Measurements from ENCODE around the gene ROBO4. TPM values are rescaled to one million over a fixed set of nuclear protein-coding genes. Genes with fewer than 3 reads are reported as not detected.

The ROBO4 gene
- total and polyA plus RNA-seq, 9 of the 15 experiments (the other 6 are each of a cell fraction or from before 2014, with no cell fraction given): not detected

GRCh38 chr11:124865902-124866851 lies 31.5 kb downstream of the ROBO4 start (continued):
- TF ChIP-seq THRAP3 (IDR thresholded peaks at IDR 0.05; ENCODE audit: borderline replicate concordance) (no peak), KDM4B (IDR thresholded peaks at IDR 0.05; ENCODE audit: borderline replicate concordance in 2 of 2, low read depth in 1 of 2) (no peak), NFE2 (IDR thresholded peaks at IDR 0.05; ENCODE audit: low read depth) (no peak), CXXC5 (CRISPR knock-in tag; IDR thresholded peaks at IDR 0.05) (peak; percentile 47; the same call in 1 of the 2 replicates), NFE2L1 (tag; IDR thresholded peaks at IDR 0.05; ENCODE audit: borderline replicate concordance, low read depth) (no peak), CREB3 (tag; conservative IDR thresholded peaks at IDR 0.05; ENCODE audit: low read depth) (no peak), POLR2AphosphoS2 (IDR thresholded peaks at IDR 0.05; ENCODE audit: low read length) (no peak), SMC3 (conservative IDR thresholded peaks at IDR 0.05; ENCODE audit: insufficient read depth, low read depth, low read length) (peak; percentile 42; the same call in 1 of the 2 replicates), TFAP4 (CRISPR knock-in tag; IDR thresholded peaks at IDR 0.05; ENCODE audit: borderline replicate concordance) (peak; percentile 63; the same call in 1 of the 2 replicates), REST (IDR thresholded peaks at IDR 0.05; ENCODE audit: borderline replicate concordance) (peak; percentile 78), REST (CRISPR knock-in tag; IDR thresholded peaks at IDR 0.05; ENCODE audit: low read depth) (no peak)
- TF ChIP-seq, protein P1, sequence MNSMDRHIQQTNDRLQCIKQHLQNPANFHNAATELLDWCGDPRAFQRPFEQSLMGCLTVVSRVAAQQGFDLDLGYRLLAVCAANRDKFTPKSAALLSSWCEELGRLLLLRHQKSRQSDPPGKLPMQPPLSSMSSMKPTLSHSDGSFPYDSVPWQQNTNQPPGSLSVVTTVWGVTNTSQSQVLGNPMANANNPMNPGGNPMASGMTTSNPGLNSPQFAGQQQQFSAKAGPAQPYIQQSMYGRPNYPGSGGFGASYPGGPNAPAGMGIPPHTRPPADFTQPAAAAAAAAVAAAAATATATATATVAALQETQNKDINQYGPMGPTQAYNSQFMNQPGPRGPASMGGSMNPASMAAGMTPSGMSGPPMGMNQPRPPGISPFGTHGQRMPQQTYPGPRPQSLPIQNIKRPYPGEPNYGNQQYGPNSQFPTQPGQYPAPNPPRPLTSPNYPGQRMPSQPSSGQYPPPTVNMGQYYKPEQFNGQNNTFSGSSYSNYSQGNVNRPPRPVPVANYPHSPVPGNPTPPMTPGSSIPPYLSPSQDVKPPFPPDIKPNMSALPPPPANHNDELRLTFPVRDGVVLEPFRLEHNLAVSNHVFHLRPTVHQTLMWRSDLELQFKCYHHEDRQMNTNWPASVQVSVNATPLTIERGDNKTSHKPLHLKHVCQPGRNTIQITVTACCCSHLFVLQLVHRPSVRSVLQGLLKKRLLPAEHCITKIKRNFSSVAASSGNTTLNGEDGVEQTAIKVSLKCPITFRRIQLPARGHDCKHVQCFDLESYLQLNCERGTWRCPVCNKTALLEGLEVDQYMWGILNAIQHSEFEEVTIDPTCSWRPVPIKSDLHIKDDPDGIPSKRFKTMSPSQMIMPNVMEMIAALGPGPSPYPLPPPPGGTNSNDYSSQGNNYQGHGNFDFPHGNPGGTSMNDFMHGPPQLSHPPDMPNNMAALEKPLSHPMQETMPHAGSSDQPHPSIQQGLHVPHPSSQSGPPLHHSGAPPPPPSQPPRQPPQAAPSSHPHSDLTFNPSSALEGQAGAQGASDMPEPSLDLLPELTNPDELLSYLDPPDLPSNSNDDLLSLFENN (IDR thresholded peaks at IDR 0.05; ENCODE audit: low read depth in 2 of 2, low read length in 2 of 2): no peak

Data from K562 (cell line).